T-helper 17 cell (primary cell): Measurements from ENCODE around the gene CFAP210. TPM values are rescaled to one million over a fixed set of nuclear protein-coding genes. Genes with fewer than 3 reads are reported as not detected.

ENCODE experiments used
- ATAC-seq: fragments of 150-1000 bp; cut with Tn5 transposase; 2 replicates; pipeline ENCODE4 v1.10.0; 2021; ENCODE audit warnings: mild to moderate bottlenecking, moderate library complexity
- DNase-seq, 3 donors: peaks; one replicate each; pipeline versions ENCODE4 v3.0.0 to v3.0.0-alpha.2; 2020 to 2021
- H3K9me3 ChIP-seq: one replicate; pipeline ENCODE4 v1.7.0; 2013; ENCODE audit warnings: low read length, mild to moderate bottlenecking; ENCODE audit not compliant: control insufficient read depth, poor library complexity, severe bottlenecking
- H3K27ac Mint-ChIP-seq: one replicate; pipeline ENCODE4 v1.8.0; 2022; ENCODE audit warnings: mild to moderate bottlenecking, moderate library complexity, mixed read lengths
- H3K27me3 Mint-ChIP-seq: one replicate; pipeline ENCODE4 v1.8.0; 2022; ENCODE audit warnings: mixed read lengths
- H3K36me3 Mint-ChIP-seq: one replicate; pipeline ENCODE4 v1.8.0; 2022; ENCODE audit warnings: low read depth, mixed read lengths
- H3K4me1 Mint-ChIP-seq: one replicate; pipeline ENCODE4 v1.8.0; 2022; ENCODE audit warnings: mild to moderate bottlenecking, mixed read lengths
- H3K4me3 Mint-ChIP-seq: one replicate; pipeline ENCODE4 v1.8.0; 2022; ENCODE audit warnings: mild to moderate bottlenecking, moderate library complexity, mixed read lengths
- total RNA-seq, 4 donors: library from RNA in 2 of 4; stranded (reverse) in 2 of 4; gene quantifications; one replicate each; pipeline ENCODE4 v1.2.3 and lab custom pipeline; 2022 to 2026

Gene CFAP210
- 1 to 10 TPM; 1.6 to 3.7 TPM for total RNA-seq
- total RNA-seq (lab: John Stamatoyannopoulos, UW) = 0.81 to 6.4 reads per million in 2 donors

GRCh38 chr2:169694113-169694893 is at the start of gene CFAP210, which contains the start of gene PHOSPHO2:
TSS of gene CFAP210 (minus strand) at chr2:169694405. CDS start at chr2:169694327, 78 bp downstream.
TSS of gene PHOSPHO2 (plus strand) at chr2:169694469. CDS start at chr2:169700972, 6,503 bp downstream.
- peak; percentile 94 for ATAC-seq

GRCh38 chr2:169743549-169743948 is 49.3 kb upstream of the CFAP210 start:
- ATAC-seq = no peak
- Mint-ChIP-seq H3K27ac (no peak overlapping the region), H3K4me1 (peaks cover 10% of the 10 kb centered on the region), H3K27me3 (peaks cover 7% of the 10 kb centered on the region), H3K4me3 (no peak overlapping the region), H3K36me3 (peaks cover 6% of the 10 kb centered on the region)
- no peaks in the 10 kb centered on the region for H3K9me3 ChIP-seq
- no peak for DNase-seq

More at GRCh38 chr2:169694113-169694893, at the start of gene CFAP210, which contains the start of gene PHOSPHO2:
- peaks cover 6% of the 10 kb centered on the region for H3K9me3 ChIP-seq
- peaks cover 3% of the 10 kb centered on the region for H3K36me3 Mint-ChIP-seq
- peak within 1 kb of the TSS; percentile 92 for H3K4me3 Mint-ChIP-seq
- peak within 1 kb of the TSS; percentile 96 for H3K27ac Mint-ChIP-seq
- peaks cover 15% of the 10 kb centered on the region for H3K4me1 Mint-ChIP-seq
- H3K27me3 Mint-ChIP-seq = no peaks in the 10 kb centered on the region
- peak; percentile 93 to 98 (median 95) for DNase-seq

- H3K27ac Mint-ChIP-seq = no peak overlapping the region
- no peak overlapping the region for H3K4me3 Mint-ChIP-seq
- peaks cover 6% of the 10 kb centered on the region for H3K36me3 Mint-ChIP-seq
- no peak for DNase-seq
- peaks cover 36% of the 10 kb centered on the region for H3K27me3 Mint-ChIP-seq
- no peaks in the 10 kb centered on the region for H3K9me3 ChIP-seq
- no peak for ATAC-seq
- H3K4me1 Mint-ChIP-seq = no peaks in the 10 kb centered on the region
Observed at GRCh38 chr2:169739351-169739750, 45.1 kb upstream of the CFAP210 start.

- Mint-ChIP-seq H3K4me1 (no peaks in the 10 kb centered on the region), H3K27ac (no peak overlapping the region), H3K27me3 (peaks cover 36% of the 10 kb centered on the region), H3K36me3 (peaks cover 2% of the 10 kb centered on the region), H3K4me3 (no peak overlapping the region)
- DNase-seq (no peak), ATAC-seq (no peak)
- no peaks in the 10 kb centered on the region for H3K9me3 ChIP-seq
Observed at GRCh38 chr2:169738566-169739229, 44.5 kb upstream of the CFAP210 start.

- H3K4me3 Mint-ChIP-seq = no peak overlapping the region
- peaks cover 5% of the 10 kb centered on the region for H3K36me3 Mint-ChIP-seq
- no peaks in the 10 kb centered on the region for H3K9me3 ChIP-seq
- ATAC-seq (no peak), DNase-seq (no peak)
- no peak overlapping the region for H3K27ac Mint-ChIP-seq
- peaks cover 10% of the 10 kb centered on the region for H3K4me1 Mint-ChIP-seq
- H3K27me3 Mint-ChIP-seq = peaks cover 44% of the 10 kb centered on the region
Observed at GRCh38 chr2:169736902-169737301, 42.7 kb upstream of the CFAP210 start.

GRCh38 chr2:169735623-169736022 is 41.4 kb upstream of the CFAP210 start:
- Mint-ChIP-seq H3K27me3 (peaks cover 37% of the 10 kb centered on the region), H3K4me3 (no peak overlapping the region), H3K36me3 (peaks cover 5% of the 10 kb centered on the region), H3K4me1 (peaks cover 10% of the 10 kb centered on the region), H3K27ac (no peak overlapping the region)
- DNase-seq (no peak), ATAC-seq (no peak)
- no peaks in the 10 kb centered on the region for H3K9me3 ChIP-seq

- no peaks in the 10 kb centered on the region for H3K9me3 ChIP-seq
- DNase-seq = no peak
- peak overlapping the region; percentile 8 for H3K27ac Mint-ChIP-seq
- peaks cover 5% of the 10 kb centered on the region for H3K36me3 Mint-ChIP-seq
- peaks cover 37% of the 10 kb centered on the region for H3K27me3 Mint-ChIP-seq
- peak; percentile 48 for ATAC-seq
- peak overlapping the region; percentile 96 for H3K4me3 Mint-ChIP-seq
- peaks cover 10% of the 10 kb centered on the region for H3K4me1 Mint-ChIP-seq
Observed at GRCh38 chr2:169734169-169734847, 40.1 kb upstream of the CFAP210 start.

- Mint-ChIP-seq H3K36me3 (peaks cover 5% of the 10 kb centered on the region), H3K4me3 (peak overlapping the region; percentile 96), H3K27me3 (peaks cover 37% of the 10 kb centered on the region), H3K4me1 (peaks cover 10% of the 10 kb centered on the region), H3K27ac (peak overlapping the region; percentile 39)
- DNase-seq = no peak
- H3K9me3 ChIP-seq = no peaks in the 10 kb centered on the region
- ATAC-seq = peak; percentile 42
Observed at GRCh38 chr2:169732583-169733358, 38.6 kb upstream of the CFAP210 start.

GRCh38 chr2:169732075-169732474 is 37.9 kb upstream of the CFAP210 start:
- ATAC-seq = no peak
- Mint-ChIP-seq H3K27me3 (peaks cover 34% of the 10 kb centered on the region), H3K36me3 (peaks cover 5% of the 10 kb centered on the region), H3K4me1 (peaks cover 10% of the 10 kb centered on the region), H3K27ac (no peak overlapping the region), H3K4me3 (peak overlapping the region; percentile 52)
- no peak for DNase-seq
- no peaks in the 10 kb centered on the region for H3K9me3 ChIP-seq

- H3K4me3 Mint-ChIP-seq = no peak overlapping the region
- H3K9me3 ChIP-seq = no peaks in the 10 kb centered on the region
- DNase-seq = no peak
- no peak for ATAC-seq
- no peak overlapping the region for H3K27ac Mint-ChIP-seq
- H3K4me1 Mint-ChIP-seq = peaks cover 10% of the 10 kb centered on the region
- peaks cover 7% of the 10 kb centered on the region for H3K27me3 Mint-ChIP-seq
- peaks cover 3% of the 10 kb centered on the region for H3K36me3 Mint-ChIP-seq
Observed at GRCh38 chr2:169729274-169729605, 35.0 kb upstream of the CFAP210 start.

GRCh38 chr2:169727065-169727464 is 32.9 kb upstream of the CFAP210 start:
- no peaks in the 10 kb centered on the region for H3K36me3 Mint-ChIP-seq
- H3K4me3 Mint-ChIP-seq = no peak overlapping the region
- H3K27ac Mint-ChIP-seq = no peak overlapping the region
- no peak for ATAC-seq
- H3K9me3 ChIP-seq = no peaks in the 10 kb centered on the region
- peaks cover 7% of the 10 kb centered on the region for H3K27me3 Mint-ChIP-seq
- H3K4me1 Mint-ChIP-seq = no peaks in the 10 kb centered on the region
- DNase-seq = no peak

- DNase-seq (no peak), ATAC-seq (no peak)
- Mint-ChIP-seq H3K4me1 (no peaks in the 10 kb centered on the region), H3K36me3 (no peaks in the 10 kb centered on the region), H3K27ac (no peak overlapping the region), H3K4me3 (no peak overlapping the region), H3K27me3 (peaks cover 7% of the 10 kb centered on the region)
- H3K9me3 ChIP-seq = no peaks in the 10 kb centered on the region
Observed at GRCh38 chr2:169721016-169721415, 26.8 kb upstream of the CFAP210 start.
